Measurements from ENCODE around the gene PARP12. TPM values are rescaled to one million over a fixed set of nuclear protein-coding genes. Genes with fewer than 3 reads are reported as not detected.
A peak's percentile ranks its signal among the peaks of the same experiment; 100 is the strongest.

PARP12 gene
- total and polyA plus RNA-seq, 2 of the 13 experiments (the other 11 are each of a cell fraction or from before 2014, with no cell fraction given) = 15.5 to 35.2 TPM

- CTCF ChIA-PET (ENCODE audit: low intra/inter-chr PET ratio, low total read pairs) = no interaction called here
- Histone ChIP-seq H3K27ac (ENCODE audit: extremely low read length, insufficient read depth, low read length) (no peak overlapping the region), H3K9me3 (ENCODE audit: low read length) (peaks cover 5% of the 10 kb centered on the region), H3K9ac (ENCODE audit: insufficient read depth, low read depth, low read length) (peak overlapping the region; percentile 69; the same call in 1 of the 2 replicates), H3K4me2 (ENCODE audit: low read depth, low read length) (peak overlapping the region; percentile 76), H4K20me1 (ENCODE audit: insufficient read depth, low read length) (no peaks in the 10 kb centered on the region), H3K79me2 (ENCODE audit: insufficient read depth, low read length) (peaks cover 20% of the 10 kb centered on the region), H3K27me3 (ENCODE audit: control insufficient read depth in 1 of 2, insufficient read depth in 2 of 2, low read length in 2 of 2) (no peaks in the 10 kb centered on the region), H2AFZ (ENCODE audit: low read length) (no peak overlapping the region), H3K36me3 (replicated peaks in 1 of 2; ENCODE audit: control insufficient read depth in 1 of 2, insufficient read depth in 2 of 2, low read length in 2 of 2) (peaks cover 4 to 11% of the 10 kb centered on the region in 2 experiments; a peak in 4 of 5 replicates), H3K4me3 (replicated peaks in 1 of 3; ENCODE audit: insufficient read depth in 1 of 3, low read depth in 2 of 3, low read length in 3 of 3) (peak overlapping the region; percentile 51 to 73 (median 58); a peak in 3 of 6 replicates), H3K4me1 (ENCODE audit: insufficient read depth, low read length) (peaks cover 68% of the 10 kb centered on the region)
- FAIRE-seq (no peak), ATAC-seq (no peak), DNase-seq (ENCODE audit: low spot score) (no peak)
- in situ Hi-C loops (cut with HindIII; ENCODE audit: extremely low pct_ligation_motif_present, low pct_unique_long_range_greater_than_20kb) (no loop called here), intact Hi-C loops (cut with micrococcal nuclease; ENCODE audit: unreplicated experiment) (no loop called here)
- TF ChIP-seq ZSCAN9 (CRISPR knock-in tag; IDR thresholded peaks at IDR 0.05; ENCODE audit: borderline replicate concordance) = no peak
- TF ChIP-seq AFF4 (CRISPR knock-in tag; IDR thresholded peaks at IDR 0.05) = no peak
- TF ChIP-seq IKZF5 (CRISPR knock-in tag; IDR thresholded peaks at IDR 0.05) = no peak
- TF ChIP-seq POGK (CRISPR knock-in tag; conservative IDR thresholded peaks at IDR 0.05) = peak; percentile 71
- POLR2A ChIA-PET = interaction anchor here (2.2 kb wide), 1 partner anchor 12 kb away, joined by 14 read pairs; no protein-coding TSS in a partner anchor
- 97% methylated on average over 2 of the region's 2 CpGs for WGBS (ENCODE audit: low lambda C conversion rate)
- no TSS peak for BruUV-seq (replicated peaks)
These were observed 1.2 kb downstream of the PARP12 start for GRCh38 chr7:140061607-140061930.
